CD4-positive, alpha-beta T cell treated with Interleukin-4 for 4 hours (primary cell): ENCODE data around the gene ARHGEF18.
A peak's percentile ranks its signal among the peaks of the same experiment; 100 is the strongest.

Experiments used
- DNase-seq: peaks from one replicate; pipeline ENCODE4 v3.0.0-alpha.2; 2020

ARHGEF18 gene

GRCh38 chr19:7386308-7386707 is 37.6 kb downstream of the ARHGEF18 start:
- no peak for DNase-seq

GRCh38 chr19:7386769-7387168 is 38.0 kb downstream of the ARHGEF18 start:
- DNase-seq = no peak

DNA sequence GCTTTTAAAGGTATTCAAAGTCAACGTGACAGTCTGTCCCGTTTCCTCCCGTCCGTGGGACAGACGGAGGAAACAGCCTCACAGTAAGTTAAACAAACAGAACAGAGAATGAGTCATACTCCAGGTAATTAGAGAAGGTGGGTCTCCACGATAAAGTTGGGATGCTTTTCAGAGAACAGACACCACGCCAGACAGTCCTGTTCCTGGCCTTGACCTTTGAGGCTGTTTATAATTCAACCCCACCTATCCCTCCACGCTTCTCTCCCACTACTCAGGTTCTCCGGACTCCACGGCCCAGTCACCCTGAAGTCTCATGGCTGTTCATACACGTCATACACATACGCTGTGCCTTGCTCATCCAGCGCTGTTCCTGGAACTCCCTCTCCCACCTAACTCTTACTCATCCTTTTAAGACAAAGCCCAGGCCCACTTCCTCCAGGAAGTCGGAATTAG is 42.5 kb downstream of the ARHGEF18 start:
- no peak for DNase-seq

DNA sequence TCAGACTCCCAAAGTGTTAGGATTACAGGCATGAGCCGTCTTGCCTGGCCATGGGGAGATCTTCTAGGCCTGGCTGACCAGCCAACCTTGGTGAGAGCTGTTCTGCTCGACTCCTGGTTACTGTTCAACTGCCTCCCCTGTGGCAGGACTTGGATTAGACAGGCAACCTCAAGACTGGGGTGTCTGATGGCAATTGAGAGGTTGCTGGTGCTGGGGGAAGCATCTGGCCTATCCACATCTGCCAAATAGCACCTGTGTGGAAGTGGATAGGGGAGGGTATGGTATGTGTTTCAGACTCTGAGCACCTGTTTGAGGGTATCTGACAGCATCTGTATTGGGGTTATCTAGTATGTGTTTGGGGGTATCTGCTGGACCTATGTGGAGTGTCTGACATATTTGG is 44.7 kb downstream of the ARHGEF18 start:
- no peak for DNase-seq

DNA sequence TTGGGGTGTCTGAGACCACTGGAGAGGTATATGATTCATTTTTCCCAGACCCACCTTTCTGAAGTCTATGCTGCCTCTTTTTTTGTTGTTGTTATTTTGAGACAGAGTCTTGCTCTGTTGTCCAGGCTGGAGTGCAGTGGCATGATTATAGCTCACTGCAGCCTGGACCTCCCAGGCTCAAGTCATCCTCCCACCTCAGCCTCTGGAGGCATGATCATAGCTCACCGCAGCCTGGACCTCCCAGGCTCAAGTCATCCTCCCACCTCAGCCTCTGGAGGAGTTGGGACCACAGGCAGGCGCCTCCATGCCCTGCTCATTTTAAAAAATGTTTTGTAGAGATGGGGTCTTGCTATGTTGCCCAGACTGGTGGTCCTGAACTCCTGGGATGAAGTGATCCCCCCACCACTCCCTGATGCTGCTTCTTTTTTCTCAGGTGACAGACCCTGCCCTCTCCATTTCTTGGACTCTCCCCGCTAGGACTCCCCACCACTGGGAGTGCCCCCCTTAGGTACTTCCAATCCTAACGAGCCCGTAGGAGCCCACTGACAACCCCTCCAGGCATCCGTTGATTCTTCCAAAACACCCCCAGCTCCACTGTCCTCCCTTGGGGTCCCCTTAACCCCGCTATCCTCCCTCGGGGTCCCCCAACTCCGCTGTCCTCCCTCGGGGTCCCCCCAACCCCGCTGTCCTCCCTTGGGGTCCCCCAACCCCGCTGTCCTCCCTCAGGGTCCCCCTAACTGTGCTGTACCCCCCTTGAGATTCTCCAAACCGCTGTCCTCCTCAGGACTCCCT is 45.4 kb downstream of the ARHGEF18 start:
- DNase-seq = no peak

- peak; percentile 85 for DNase-seq
These were observed 46.1 kb downstream of the ARHGEF18 start for GRCh38 chr19:7394731-7395359.

GRCh38 chr19:7395360-7396066 is 46.8 kb downstream of the ARHGEF18 start:
- DNase-seq = no peak

DNA sequence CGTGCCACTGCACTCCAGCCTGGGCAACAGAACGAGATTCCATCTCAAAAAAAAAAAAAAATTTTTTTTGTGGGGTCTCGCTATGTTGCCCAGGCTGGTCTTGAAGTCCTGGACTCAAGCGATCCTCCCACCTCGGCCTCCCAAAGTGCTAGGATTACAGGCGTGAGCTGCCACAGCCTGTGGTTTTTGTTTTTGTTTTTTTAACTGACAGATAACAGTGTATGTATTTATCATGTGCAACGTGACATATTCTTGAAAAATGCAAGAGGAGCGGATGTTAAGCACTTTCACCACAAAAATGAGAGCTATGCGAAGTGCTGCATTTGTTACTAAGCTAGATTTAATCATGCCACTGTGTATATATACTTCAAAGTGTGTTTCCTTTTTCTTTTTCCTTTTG is 49.0 kb downstream of the ARHGEF18 start:
- DNase-seq = no peak
